Hepatocyte (in vitro differentiated cells): ENCODE measurements around the gene MIS18A.

Source experiments
- CTCF ChIP-seq: fragments of 200-600 bp; sonication (generic); IDR thresholded peaks from 2 replicates; pipeline ENCODE4 v1.5.1; 2016; ENCODE audit warnings: antibody characterized with exemption, mild to moderate bottlenecking; ENCODE audit not compliant: poor library complexity
- EZH2 ChIP-seq: fragments of 200-600 bp; sonication (generic); IDR thresholded peaks from 2 replicates; pipeline ENCODE4 v1.6.1; 2016; ENCODE audit warnings: antibody characterized with exemption, mild to moderate bottlenecking, borderline replicate concordance
- EZH2phosphoT487 ChIP-seq: fragments of 200-600 bp; sonication (generic); IDR thresholded peaks from one replicate; pipeline ENCODE4 v1.6.1; 2018; ENCODE audit warnings: antibody characterized with exemption, mild to moderate bottlenecking, low read depth, moderate library complexity; ENCODE audit not compliant: unreplicated experiment, severe bottlenecking

GRCh38 chr21:32253215-32253641 is 25.6 kb downstream of the MIS18A start:
- TF ChIP-seq CTCF (no peak), EZH2 (no peak), EZH2phosphoT487 (no peak)
